Peyer's patch (tissue), 4 donors: ENCODE results near the gene ZG16.
"Not testable (repeated sequence)": the region's sequence is repeated elsewhere in the genome, so short reads cannot be mapped to it uniquely, and the experiment has no call there.

ENCODE experiments used
- CTCF ChIP-seq, 6 experiments: fragments of 450-650 bp in 4 of 6; fragments of 200-600 bp in 2 of 6; sonication (generic) in 1 of 6; IDR thresholded peaks; one replicate each; pipeline ENCODE4 v1.5.1; 2017 to 2019; ENCODE audit warnings: antibody characterized with exemption in 6 of 6, mild to moderate bottlenecking in 3 of 6, moderate library complexity in 1 of 6
- POLR2A ChIP-seq, 2 donors: fragments of 450-650 bp; IDR thresholded peaks; one replicate each; pipeline ENCODE4 v1.5.1; 2017; ENCODE audit warnings: antibody characterized with exemption in 2 of 2, mild to moderate bottlenecking in 2 of 2, moderate library complexity in 2 of 2

- TF ChIP-seq CTCF, POLR2A (IDR thresholded peaks at IDR 0.05): not testable (repeated sequence)
Measured at GRCh38 chr16:29757086-29757485, 21.0 kb upstream of the ZG16 start.
